Measurements from ENCODE around the gene RANBP6.
"Not testable (repeated sequence)": the region's sequence is repeated elsewhere in the genome, so short reads cannot be mapped to it uniquely, and the experiment has no call there.

RANBP6 gene

GRCh38 chr9:6015278-6016157, at the start of gene RANBP6:
TSS of gene RANBP6 (minus strand) at chr9:6015624. CDS start at chr9:6015607, 17 bp downstream.
- DNase-seq (ENCODE audit: low read depth), result peak; percentile 81

GRCh38 chr9:6063146-6063545, 47.7 kb upstream of the RANBP6 start:
- DNase-seq (ENCODE audit: low read depth), result not testable (repeated sequence)

- no peak for DNase-seq (ENCODE audit: low read depth)
Measured at GRCh38 chr9:6055666-6056065, 40.2 kb upstream of the RANBP6 start.

GRCh38 chr9:6055216-6055615, 39.8 kb upstream of the RANBP6 start:
- peak; percentile 9 for DNase-seq (ENCODE audit: low read depth)

GRCh38 chr9:6054280-6055099, 39.1 kb upstream of the RANBP6 start:
- DNase-seq (ENCODE audit: low read depth), result peak; percentile 27

GRCh38 chr9:6052293-6052919, 37.0 kb upstream of the RANBP6 start:
- DNase-seq (ENCODE audit: low read depth), result no peak

GRCh38 chr9:6051511-6051950, 36.1 kb upstream of the RANBP6 start:
- DNase-seq (ENCODE audit: low read depth), result no peak

- no peak for DNase-seq (ENCODE audit: low read depth)
Measured at GRCh38 chr9:6049798-6050197, 34.4 kb upstream of the RANBP6 start.

- DNase-seq (ENCODE audit: low read depth), result no peak
Measured at GRCh38 chr9:6048039-6048438, 32.6 kb upstream of the RANBP6 start.

- DNase-seq (ENCODE audit: low read depth), result no peak
Measured at GRCh38 chr9:6047020-6047419, 31.6 kb upstream of the RANBP6 start.

GRCh38 chr9:6045364-6045763, 29.9 kb upstream of the RANBP6 start:
- DNase-seq (ENCODE audit: low read depth), result no peak

GRCh38 chr9:6040077-6040476, 24.7 kb upstream of the RANBP6 start:
- no peak for DNase-seq (ENCODE audit: low read depth)

- DNase-seq (ENCODE audit: low read depth), result no peak
Measured at GRCh38 chr9:6036391-6036790, 21.0 kb upstream of the RANBP6 start.

- DNase-seq (ENCODE audit: low read depth), result no peak
Measured at GRCh38 chr9:6034954-6035353, 19.5 kb upstream of the RANBP6 start.

GRCh38 chr9:6029604-6030274, 14.3 kb upstream of the RANBP6 start:
- DNase-seq (ENCODE audit: low read depth), result no peak

GRCh38 chr9:6024035-6024554, 8.7 kb upstream of the RANBP6 start:
- no peak for DNase-seq (ENCODE audit: low read depth)

GRCh38 chr9:6016975-6017374, 1.6 kb upstream of the RANBP6 start:
- DNase-seq (ENCODE audit: low read depth), result not testable (repeated sequence)

- DNase-seq (ENCODE audit: low read depth), result no peak
Measured at GRCh38 chr9:6014670-6015270, 654 bp downstream of the RANBP6 start.

GRCh38 chr9:6008169-6008979, 7.0 kb downstream of the RANBP6 start:
- peak; percentile 86 for DNase-seq (ENCODE audit: low read depth)

GRCh38 chr9:6007770-6008168, 7.7 kb downstream of the RANBP6 start:
- DNase-seq (ENCODE audit: low read depth), result peak; percentile 68
